ENCODE measurements around the gene FCN1. TPM values are rescaled to one million over a fixed set of nuclear protein-coding genes. Genes with fewer than 3 reads are reported as not detected.

Gene FCN1
- total and polyA plus RNA-seq, 2 donors (not counting 1 experiment from before 2014, with no cell fraction given) = not detected

GRCh38 chr9:134928436-134929192 is 10.9 kb upstream of the FCN1 start:
- Histone ChIP-seq H3K36me3 (ENCODE audit: control insufficient read depth, insufficient read depth, low read length) (no peaks in the 10 kb centered on the region), H3K4me3 (replicated peaks in 1 of 4; ENCODE audit: control extremely low read depth in 1 of 4, insufficient read depth in 1 of 4, low read depth in 3 of 4, low read length in 4 of 4) (no peak overlapping the region), H3K9ac (ENCODE audit: insufficient read depth, low read length) (no peak overlapping the region), H4K20me1 (ENCODE audit: control insufficient read depth, extremely low read depth, insufficient read depth, low read length) (no peaks in the 10 kb centered on the region), H3K79me2 (ENCODE audit: control insufficient read depth, insufficient read depth, low read length) (no peaks in the 10 kb centered on the region), H3K27ac (ENCODE audit: insufficient read depth, low read length) (no peak overlapping the region), H2AFZ (ENCODE audit: low read length) (no peak overlapping the region), H3K27me3 (ENCODE audit: control insufficient read depth, insufficient read depth, low read length) (no peaks in the 10 kb centered on the region), H3K4me1 (ENCODE audit: control insufficient read depth, extremely low read depth, insufficient read depth, low read length) (no peaks in the 10 kb centered on the region), H3K4me2 (ENCODE audit: extremely low read depth, insufficient read depth, low read length) (no peak overlapping the region), H3K9me3 (ENCODE audit: control insufficient read depth, insufficient read depth, low read depth, low read length) (no peaks in the 10 kb centered on the region)
- TF ChIP-seq EZH2 (IDR thresholded peaks at IDR 0.05; ENCODE audit: low read length, missing control alignments) (no peak), CTCF (conservative IDR thresholded peaks at IDR 0.05 in 1 of 2, IDR thresholded peaks at IDR 0.05 in 1 of 2; ENCODE audit: low read depth in 1 of 2, low read length in 2 of 2) (no peak)
- no peak for DNase-seq (ENCODE audit: low read depth in 2 of 2)

GRCh38 chr9:134925011-134925511 is 7.3 kb upstream of the FCN1 start:
- no peak for DNase-seq (ENCODE audit: low read depth in 2 of 2)
- H3K79me2 ChIP-seq (ENCODE audit: control insufficient read depth, insufficient read depth, low read length) = no peaks in the 10 kb centered on the region
- H3K9me3 ChIP-seq (ENCODE audit: control insufficient read depth, insufficient read depth, low read depth, low read length) = no peaks in the 10 kb centered on the region
- no peaks in the 10 kb centered on the region for H4K20me1 ChIP-seq (ENCODE audit: control insufficient read depth, extremely low read depth, insufficient read depth, low read length)
- H3K9ac ChIP-seq (ENCODE audit: insufficient read depth, low read length) = no peak overlapping the region
- no peak overlapping the region for H2AFZ ChIP-seq (ENCODE audit: low read length)
- H3K4me1 ChIP-seq (ENCODE audit: control insufficient read depth, extremely low read depth, insufficient read depth, low read length) = no peaks in the 10 kb centered on the region
- H3K27me3 ChIP-seq (ENCODE audit: control insufficient read depth, insufficient read depth, low read length) = no peaks in the 10 kb centered on the region
- no peak overlapping the region for H3K4me2 ChIP-seq (ENCODE audit: extremely low read depth, insufficient read depth, low read length)
- H3K4me3 ChIP-seq (replicated peaks in 1 of 4; ENCODE audit: control extremely low read depth in 1 of 4, insufficient read depth in 1 of 4, low read depth in 3 of 4, low read length in 4 of 4) = no peak overlapping the region
- no peak overlapping the region for H3K27ac ChIP-seq (ENCODE audit: insufficient read depth, low read length)
- no peaks in the 10 kb centered on the region for H3K36me3 ChIP-seq (ENCODE audit: control insufficient read depth, insufficient read depth, low read length)
- no peak for TF ChIP-seq CTCF (conservative IDR thresholded peaks at IDR 0.05 in 1 of 2, IDR thresholded peaks at IDR 0.05 in 1 of 2; ENCODE audit: low read depth in 1 of 2, low read length in 2 of 2)
- TF ChIP-seq EZH2 (IDR thresholded peaks at IDR 0.05; ENCODE audit: low read length, missing control alignments) = no peak

GRCh38 chr9:134923466-134923865 is 5.8 kb upstream of the FCN1 start:
- DNase-seq (ENCODE audit: low read depth in 2 of 2) = no peak
- H3K9ac ChIP-seq (ENCODE audit: insufficient read depth, low read length) = no peak overlapping the region
- no peak overlapping the region for H3K4me2 ChIP-seq (ENCODE audit: extremely low read depth, insufficient read depth, low read length)
- no peaks in the 10 kb centered on the region for H4K20me1 ChIP-seq (ENCODE audit: control insufficient read depth, extremely low read depth, insufficient read depth, low read length)
- no peaks in the 10 kb centered on the region for H3K79me2 ChIP-seq (ENCODE audit: control insufficient read depth, insufficient read depth, low read length)
- TF ChIP-seq CTCF (conservative IDR thresholded peaks at IDR 0.05 in 1 of 2, IDR thresholded peaks at IDR 0.05 in 1 of 2; ENCODE audit: low read depth in 1 of 2, low read length in 2 of 2) (no peak), EZH2 (IDR thresholded peaks at IDR 0.05; ENCODE audit: low read length, missing control alignments) (no peak)
- H3K27me3 ChIP-seq (ENCODE audit: control insufficient read depth, insufficient read depth, low read length) = no peaks in the 10 kb centered on the region
- H3K4me1 ChIP-seq (ENCODE audit: control insufficient read depth, extremely low read depth, insufficient read depth, low read length) = no peaks in the 10 kb centered on the region
- H2AFZ ChIP-seq (ENCODE audit: low read length) = no peak overlapping the region
- no peaks in the 10 kb centered on the region for H3K9me3 ChIP-seq (ENCODE audit: control insufficient read depth, insufficient read depth, low read depth, low read length)
- no peak overlapping the region for H3K27ac ChIP-seq (ENCODE audit: insufficient read depth, low read length)
- no peaks in the 10 kb centered on the region for H3K36me3 ChIP-seq (ENCODE audit: control insufficient read depth, insufficient read depth, low read length)
- H3K4me3 ChIP-seq (replicated peaks in 1 of 4; ENCODE audit: control extremely low read depth in 1 of 4, insufficient read depth in 1 of 4, low read depth in 3 of 4, low read length in 4 of 4) = no peak overlapping the region

Data from fibroblast of lung (primary cell).